Fibroblast of the aortic adventitia (primary cell): ENCODE results near the gene ZNF330. TPM values are rescaled to one million over a fixed set of nuclear protein-coding genes. Genes with fewer than 3 reads are reported as not detected.
A peak's percentile ranks its signal among the peaks of the same experiment; 100 is the strongest.

Source experiments
- DNase-seq: peaks from one replicate; pipeline ENCODE4 v3.0.0-alpha.2; 2010; ENCODE audit warnings: low read depth
- H3K4me3 ChIP-seq: 2 replicates; pipeline ENCODE4 v1.5.1; 2011; ENCODE audit warnings: low read depth, mild to moderate bottlenecking, control low read depth, low read length, moderate library complexity
- total RNA-seq: library from RNA; depleted of rRNA; stranded (reverse); fragments of >200 nt; gene quantifications from 2 replicates; pipeline ENCODE4 v1.2.3, GENCODE V29; 2012; ENCODE audit warnings: low replicate concordance
- TF ChIP-seq, protein P1 (sequence below): IDR thresholded peaks from 2 replicates; pipeline ENCODE4 v1.5.1; 2011; ENCODE audit warnings: mild to moderate bottlenecking, low read length, control low read depth, inconsistent platforms; ENCODE audit not compliant: insufficient read depth

The ZNF330 gene
- total RNA-seq, 1 donor = 21.2 TPM

DNA sequence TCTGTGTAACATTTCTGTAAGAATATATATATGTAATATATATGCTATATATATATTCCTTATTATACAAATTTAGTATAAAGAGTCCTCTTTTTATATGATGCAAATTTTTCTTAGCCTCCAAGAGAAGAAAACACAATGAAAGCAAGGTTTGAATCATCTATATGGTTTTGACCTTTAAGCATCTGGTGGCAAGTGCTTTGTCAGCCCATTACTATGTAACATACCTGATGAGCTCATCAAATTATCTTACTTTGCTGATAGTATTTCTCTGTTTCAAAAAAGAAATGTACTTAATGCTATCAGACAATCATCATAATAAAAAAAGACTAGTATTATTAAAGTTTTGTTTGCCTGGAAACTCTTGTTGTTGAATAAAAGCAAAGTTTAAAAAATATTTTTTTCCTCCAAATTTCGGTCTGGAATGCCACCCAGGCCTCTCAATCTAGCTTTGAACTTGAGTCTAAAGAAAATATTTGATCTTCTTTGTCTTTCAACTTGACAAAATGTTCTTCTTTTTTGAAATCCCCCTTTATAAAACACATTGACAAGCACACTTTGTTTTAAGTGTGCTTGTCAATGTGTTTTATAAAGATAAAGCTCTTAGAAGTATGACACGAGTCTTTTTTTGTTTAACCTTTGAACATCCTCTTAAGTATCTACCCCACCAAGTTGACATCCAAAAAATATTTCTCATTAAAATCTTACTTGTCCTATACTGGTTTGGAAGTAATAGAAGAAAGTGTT is 26.2 kb downstream of the ZNF330 start:
- no peak overlapping the region for H3K4me3 ChIP-seq
- DNase-seq = peak; percentile 14

DNA sequence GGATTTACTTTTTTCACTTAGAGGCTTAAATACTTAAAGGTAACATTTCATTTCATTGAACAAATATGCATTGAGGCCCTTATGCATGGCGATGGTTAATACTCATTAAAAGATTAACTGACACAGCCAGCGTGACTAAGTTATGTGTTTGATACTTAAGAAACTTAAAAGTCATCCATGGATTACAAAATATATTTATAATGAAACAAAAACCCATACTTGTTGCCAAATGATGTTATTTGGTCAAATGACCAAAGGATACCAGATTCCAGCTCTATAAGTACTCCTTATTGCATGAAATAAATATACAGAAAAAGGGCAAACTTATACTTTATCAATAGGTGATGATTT is 26.7 kb downstream of the ZNF330 start:
- no peak overlapping the region for H3K4me3 ChIP-seq
- TF ChIP-seq, protein P1, sequence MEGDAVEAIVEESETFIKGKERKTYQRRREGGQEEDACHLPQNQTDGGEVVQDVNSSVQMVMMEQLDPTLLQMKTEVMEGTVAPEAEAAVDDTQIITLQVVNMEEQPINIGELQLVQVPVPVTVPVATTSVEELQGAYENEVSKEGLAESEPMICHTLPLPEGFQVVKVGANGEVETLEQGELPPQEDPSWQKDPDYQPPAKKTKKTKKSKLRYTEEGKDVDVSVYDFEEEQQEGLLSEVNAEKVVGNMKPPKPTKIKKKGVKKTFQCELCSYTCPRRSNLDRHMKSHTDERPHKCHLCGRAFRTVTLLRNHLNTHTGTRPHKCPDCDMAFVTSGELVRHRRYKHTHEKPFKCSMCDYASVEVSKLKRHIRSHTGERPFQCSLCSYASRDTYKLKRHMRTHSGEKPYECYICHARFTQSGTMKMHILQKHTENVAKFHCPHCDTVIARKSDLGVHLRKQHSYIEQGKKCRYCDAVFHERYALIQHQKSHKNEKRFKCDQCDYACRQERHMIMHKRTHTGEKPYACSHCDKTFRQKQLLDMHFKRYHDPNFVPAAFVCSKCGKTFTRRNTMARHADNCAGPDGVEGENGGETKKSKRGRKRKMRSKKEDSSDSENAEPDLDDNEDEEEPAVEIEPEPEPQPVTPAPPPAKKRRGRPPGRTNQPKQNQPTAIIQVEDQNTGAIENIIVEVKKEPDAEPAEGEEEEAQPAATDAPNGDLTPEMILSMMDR = no peak
- DNase-seq = peak; percentile 7

More for the DNA sequence above, 26.2 kb downstream of the ZNF330 start:
- TF ChIP-seq, protein P1 = no peak

DNA sequence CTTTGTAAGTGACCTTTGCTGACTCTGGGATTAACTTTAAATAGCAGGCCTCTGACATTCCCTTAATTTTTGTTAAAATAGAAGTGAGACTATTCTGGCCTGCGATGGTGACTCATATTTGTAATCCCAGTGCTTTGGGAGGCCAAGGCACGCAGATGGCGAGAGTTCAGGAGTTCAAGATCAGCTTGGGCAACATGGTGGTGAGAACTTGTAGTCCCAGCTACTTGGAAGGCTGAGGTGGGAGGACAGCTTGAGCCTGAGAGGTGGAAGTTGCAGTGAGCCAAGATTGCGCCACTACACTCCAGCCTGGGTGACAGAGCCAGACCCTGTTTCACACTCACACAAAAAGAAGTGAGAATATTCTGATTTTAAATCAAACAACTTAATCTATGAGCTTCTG is 27.3 kb downstream of the ZNF330 start:
- peak; percentile 60 for DNase-seq
- no peak overlapping the region for H3K4me3 ChIP-seq
- TF ChIP-seq, protein P1 = no peak

DNA sequence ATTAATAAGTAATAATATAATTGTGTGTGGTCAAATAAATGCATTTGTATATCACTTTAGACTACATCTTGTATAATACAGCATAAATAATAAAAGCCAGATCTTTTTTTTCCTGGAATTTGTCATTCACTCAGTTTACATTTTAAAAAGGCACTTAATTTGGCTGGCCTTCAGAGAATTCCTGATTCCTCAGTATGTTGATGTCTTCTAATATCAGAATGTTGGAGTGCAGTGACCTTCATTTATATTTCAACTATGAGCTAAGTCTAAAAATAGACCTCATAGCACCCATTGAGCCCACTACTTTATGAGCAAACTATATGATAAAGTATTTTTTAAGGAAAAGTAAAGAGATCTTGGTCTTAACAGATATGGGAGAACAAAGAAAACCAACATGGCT is 27.8 kb downstream of the ZNF330 start:
- no peak for DNase-seq
- TF ChIP-seq, protein P1 = no peak
- H3K4me3 ChIP-seq = no peak overlapping the region

DNA sequence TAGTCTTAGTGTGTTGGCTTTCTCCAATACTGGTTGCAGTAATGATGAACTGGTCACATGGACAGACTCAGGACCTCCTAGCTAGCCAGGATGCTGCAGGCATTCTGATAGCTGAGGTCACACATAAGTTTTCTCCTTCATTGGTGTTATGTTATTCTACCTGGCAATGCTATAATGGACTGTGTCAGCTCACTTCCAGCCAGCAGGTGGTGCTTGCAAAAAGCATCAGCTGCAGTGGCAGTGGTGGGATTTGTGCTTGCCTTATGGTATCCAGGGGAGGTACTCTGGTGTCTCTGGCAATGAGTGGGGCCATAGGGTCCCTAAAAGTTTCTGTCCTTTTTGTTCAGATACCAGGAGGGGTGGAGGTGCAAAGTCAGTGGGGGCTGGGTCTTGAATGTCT is 33.6 kb downstream of the ZNF330 start:
- DNase-seq = no peak
- TF ChIP-seq, protein P1 = no peak
- H3K4me3 ChIP-seq = no peak overlapping the region

DNA sequence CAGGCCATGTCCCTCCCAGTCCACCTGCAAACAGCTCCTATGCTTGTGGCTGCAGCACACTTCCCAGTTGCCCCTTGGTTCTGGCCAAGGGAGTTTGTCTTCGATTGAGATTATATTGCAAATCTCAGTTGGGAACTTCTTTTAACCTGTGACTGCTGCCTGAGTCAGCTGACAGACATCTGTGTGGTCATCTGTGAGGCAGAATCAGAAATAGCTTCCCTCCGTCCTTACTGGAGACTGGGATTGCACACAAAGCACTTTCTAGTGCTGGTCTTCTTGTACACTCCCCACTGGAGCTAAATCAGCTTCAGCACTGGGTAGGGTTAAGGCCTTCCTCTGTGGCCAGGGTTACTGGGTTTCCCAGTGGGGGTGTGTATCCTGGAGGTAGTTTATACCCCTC is 34.3 kb downstream of the ZNF330 start:
- no peak for DNase-seq
- no peak overlapping the region for H3K4me3 ChIP-seq
- TF ChIP-seq, protein P1 = no peak

DNA sequence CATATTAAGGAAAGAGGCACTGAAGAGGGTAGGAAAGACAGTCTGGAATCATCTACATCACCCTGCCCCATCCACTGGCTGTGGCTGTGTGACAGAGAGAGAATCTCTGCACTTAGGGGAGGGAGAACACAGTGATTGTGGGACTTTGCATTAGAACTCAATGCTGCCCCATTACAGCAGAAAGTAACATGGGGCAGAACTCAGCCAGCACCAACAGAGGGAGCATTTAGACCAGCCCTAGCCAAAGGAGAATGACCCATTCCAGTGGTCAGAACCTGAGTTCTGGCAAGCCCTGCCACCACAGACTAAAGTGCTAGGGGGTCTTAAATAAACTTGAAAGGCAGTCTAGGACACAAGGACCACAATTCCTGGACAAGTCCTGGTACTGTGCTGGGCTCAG is 37.9 kb downstream of the ZNF330 start:
- TF ChIP-seq, protein P1 = no peak
- no peak overlapping the region for H3K4me3 ChIP-seq
- DNase-seq = no peak
